Measurements from ENCODE around the gene ZBTB38. TPM values are rescaled to one million over a fixed set of nuclear protein-coding genes. Genes with fewer than 3 reads are reported as not detected.

Gene ZBTB38
- total RNA-seq, 2 experiments from 2014 or later, result 8.4 to 12.4 TPM

GRCh38 chr3:141392416-141392815 is 24.1 kb downstream of the ZBTB38 start:
- no peak overlapping the region for H2AFZ ChIP-seq (ENCODE audit: low read length)
- DNase-seq (ENCODE audit: low spot score), result no peak
- no peaks in the 10 kb centered on the region for H3K9me3 ChIP-seq (ENCODE audit: low read length)
- H3K36me3 ChIP-seq (ENCODE audit: insufficient read depth, low read length), result no peaks in the 10 kb centered on the region; the same call in 1 of the 2 replicates
- peaks cover 12% of the 10 kb centered on the region; the same call in 1 of the 2 replicates for H3K79me2 ChIP-seq (ENCODE audit: insufficient read depth, low read depth, low read length)
- peaks cover 9% of the 10 kb centered on the region for H3K4me1 ChIP-seq (ENCODE audit: insufficient read depth, low read length, poor library complexity, severe bottlenecking)
- intact Hi-C loops (cut with micrococcal nuclease; ENCODE audit: unreplicated experiment), result no loop called here
- H3K4me3 ChIP-seq (ENCODE audit: low read depth, low read length, poor library complexity, severe bottlenecking), result no peak overlapping the region
- CTCF ChIA-PET (ENCODE audit: unreplicated experiment), result no interaction called here
- no TSS peak for BruUV-seq (replicated peaks)
- no peak for TF ChIP-seq CTCF (conservative IDR thresholded peaks at IDR 0.05; ENCODE audit: low read length)
- H4K20me1 ChIP-seq (ENCODE audit: insufficient read depth, low read length), result no peaks in the 10 kb centered on the region
- POLR2A ChIA-PET, result interaction anchor here (1.6 kb wide), 1 partner anchor 10 kb away, joined by 7 read pairs; no protein-coding TSS in a partner anchor
- H3K27ac ChIP-seq (ENCODE audit: low read depth, low read length, poor library complexity, severe bottlenecking), result no peak overlapping the region
- H3K9me2 ChIP-seq (ENCODE audit: insufficient read depth, low read length), result no peaks in the 10 kb centered on the region
- no peak overlapping the region; the same call in 1 of the 2 replicates for H3K4me2 ChIP-seq (ENCODE audit: low read length)

GRCh38 chr3:141392897-141393734 is 24.8 kb downstream of the ZBTB38 start:
- no peak for DNase-seq (ENCODE audit: low spot score)
- Histone ChIP-seq H3K4me1 (ENCODE audit: insufficient read depth, low read length, poor library complexity, severe bottlenecking) (peaks cover 9% of the 10 kb centered on the region), H3K27ac (ENCODE audit: low read depth, low read length, poor library complexity, severe bottlenecking) (no peak overlapping the region), H2AFZ (ENCODE audit: low read length) (no peak overlapping the region), H4K20me1 (ENCODE audit: insufficient read depth, low read length) (no peaks in the 10 kb centered on the region), H3K79me2 (ENCODE audit: insufficient read depth, low read depth, low read length) (peaks cover 5% of the 10 kb centered on the region; the same call in 1 of the 2 replicates), H3K36me3 (ENCODE audit: insufficient read depth, low read length) (no peaks in the 10 kb centered on the region; the same call in 1 of the 2 replicates), H3K4me3 (ENCODE audit: low read depth, low read length, poor library complexity, severe bottlenecking) (no peak overlapping the region), H3K4me2 (ENCODE audit: low read length) (no peak overlapping the region), H3K9me2 (ENCODE audit: insufficient read depth, low read length) (no peaks in the 10 kb centered on the region), H3K9me3 (ENCODE audit: low read length) (no peaks in the 10 kb centered on the region)
- POLR2A ChIA-PET, result interaction anchor here (1.6 kb wide), 1 partner anchor 11 kb away, joined by 7 read pairs; no protein-coding TSS in a partner anchor
- TF ChIP-seq CTCF (conservative IDR thresholded peaks at IDR 0.05; ENCODE audit: low read length) (no peak), EZH2phosphoT487 (IDR thresholded peaks at IDR 0.05; ENCODE audit: borderline replicate concordance, low read depth, low read length) (no peak)
- CTCF ChIA-PET (ENCODE audit: unreplicated experiment), result no interaction called here
- no TSS peak for BruUV-seq (replicated peaks)
- intact Hi-C loops (cut with micrococcal nuclease; ENCODE audit: unreplicated experiment), result no loop called here

GRCh38 chr3:141393735-141394076 is 25.4 kb downstream of the ZBTB38 start:
- no TSS peak for BruUV-seq (replicated peaks)
- no peak overlapping the region for H3K4me3 ChIP-seq (ENCODE audit: low read depth, low read length, poor library complexity, severe bottlenecking)
- peaks cover 9% of the 10 kb centered on the region for H3K4me1 ChIP-seq (ENCODE audit: insufficient read depth, low read length, poor library complexity, severe bottlenecking)
- no peaks in the 10 kb centered on the region for H4K20me1 ChIP-seq (ENCODE audit: insufficient read depth, low read length)
- no peaks in the 10 kb centered on the region for H3K9me3 ChIP-seq (ENCODE audit: low read length)
- DNase-seq (ENCODE audit: low spot score), result no peak
- CTCF ChIA-PET (ENCODE audit: unreplicated experiment), result no interaction called here
- H3K27ac ChIP-seq (ENCODE audit: low read depth, low read length, poor library complexity, severe bottlenecking), result no peak overlapping the region
- no peaks in the 10 kb centered on the region for H3K79me2 ChIP-seq (ENCODE audit: insufficient read depth, low read depth, low read length)
- no peak for TF ChIP-seq EZH2phosphoT487 (IDR thresholded peaks at IDR 0.05; ENCODE audit: borderline replicate concordance, low read depth, low read length)
- TF ChIP-seq CTCF (conservative IDR thresholded peaks at IDR 0.05; ENCODE audit: low read length), result no peak
- H3K36me3 ChIP-seq (ENCODE audit: insufficient read depth, low read length), result no peaks in the 10 kb centered on the region; the same call in 1 of the 2 replicates
- H3K9me2 ChIP-seq (ENCODE audit: insufficient read depth, low read length), result no peaks in the 10 kb centered on the region
- H3K4me2 ChIP-seq (ENCODE audit: low read length), result no peak overlapping the region
- POLR2A ChIA-PET, result no interaction called here
- H2AFZ ChIP-seq (ENCODE audit: low read length), result no peak overlapping the region
- intact Hi-C loops (cut with micrococcal nuclease; ENCODE audit: unreplicated experiment), result no loop called here

Data from OCI-LY7 (cell line).